Measurements from ENCODE around the gene NCAPG2.
A peak's percentile ranks its signal among the peaks of the same experiment; 100 is the strongest.

The NCAPG2 gene

DNA sequence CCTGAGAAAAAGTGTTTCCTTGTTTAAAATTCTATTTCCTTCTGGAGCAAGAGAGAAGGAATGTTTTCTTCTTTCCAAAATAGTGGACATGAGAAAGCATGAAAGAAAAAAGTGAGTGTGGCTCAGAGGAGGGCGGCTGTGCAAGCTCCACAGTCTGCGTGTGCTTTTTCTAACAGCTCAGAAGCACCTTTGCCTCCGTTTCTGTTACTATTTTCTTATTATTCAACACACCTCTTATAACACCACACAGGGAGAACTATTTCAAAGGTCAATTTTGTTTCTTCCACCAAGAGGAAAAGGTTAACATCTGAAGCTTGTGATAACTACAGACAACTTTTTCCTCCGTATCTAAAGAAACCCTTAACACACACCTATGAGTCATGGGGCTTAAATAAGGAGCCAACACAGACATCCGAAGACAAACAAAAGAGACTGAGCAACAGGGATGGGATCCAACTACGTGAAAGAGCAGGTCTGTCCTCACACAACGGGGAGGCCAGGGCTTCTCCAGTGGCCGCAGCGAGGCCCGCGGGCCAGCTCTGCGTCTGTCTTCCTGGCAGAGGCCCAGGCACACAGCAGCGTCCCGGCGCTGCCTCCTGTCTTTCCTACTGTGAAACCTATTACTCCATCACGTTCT lies 36.2 kb upstream of the NCAPG2 start:
- H3K4me3 ChIP-seq (ENCODE audit: low read length) = no peak overlapping the region
- peak; percentile 33 for DNase-seq (ENCODE audit: low read depth)
- TF ChIP-seq, protein P1, sequence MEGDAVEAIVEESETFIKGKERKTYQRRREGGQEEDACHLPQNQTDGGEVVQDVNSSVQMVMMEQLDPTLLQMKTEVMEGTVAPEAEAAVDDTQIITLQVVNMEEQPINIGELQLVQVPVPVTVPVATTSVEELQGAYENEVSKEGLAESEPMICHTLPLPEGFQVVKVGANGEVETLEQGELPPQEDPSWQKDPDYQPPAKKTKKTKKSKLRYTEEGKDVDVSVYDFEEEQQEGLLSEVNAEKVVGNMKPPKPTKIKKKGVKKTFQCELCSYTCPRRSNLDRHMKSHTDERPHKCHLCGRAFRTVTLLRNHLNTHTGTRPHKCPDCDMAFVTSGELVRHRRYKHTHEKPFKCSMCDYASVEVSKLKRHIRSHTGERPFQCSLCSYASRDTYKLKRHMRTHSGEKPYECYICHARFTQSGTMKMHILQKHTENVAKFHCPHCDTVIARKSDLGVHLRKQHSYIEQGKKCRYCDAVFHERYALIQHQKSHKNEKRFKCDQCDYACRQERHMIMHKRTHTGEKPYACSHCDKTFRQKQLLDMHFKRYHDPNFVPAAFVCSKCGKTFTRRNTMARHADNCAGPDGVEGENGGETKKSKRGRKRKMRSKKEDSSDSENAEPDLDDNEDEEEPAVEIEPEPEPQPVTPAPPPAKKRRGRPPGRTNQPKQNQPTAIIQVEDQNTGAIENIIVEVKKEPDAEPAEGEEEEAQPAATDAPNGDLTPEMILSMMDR (conservative IDR thresholded peaks at IDR 0.05; ENCODE audit: low read depth, low read length) = no peak

DNA sequence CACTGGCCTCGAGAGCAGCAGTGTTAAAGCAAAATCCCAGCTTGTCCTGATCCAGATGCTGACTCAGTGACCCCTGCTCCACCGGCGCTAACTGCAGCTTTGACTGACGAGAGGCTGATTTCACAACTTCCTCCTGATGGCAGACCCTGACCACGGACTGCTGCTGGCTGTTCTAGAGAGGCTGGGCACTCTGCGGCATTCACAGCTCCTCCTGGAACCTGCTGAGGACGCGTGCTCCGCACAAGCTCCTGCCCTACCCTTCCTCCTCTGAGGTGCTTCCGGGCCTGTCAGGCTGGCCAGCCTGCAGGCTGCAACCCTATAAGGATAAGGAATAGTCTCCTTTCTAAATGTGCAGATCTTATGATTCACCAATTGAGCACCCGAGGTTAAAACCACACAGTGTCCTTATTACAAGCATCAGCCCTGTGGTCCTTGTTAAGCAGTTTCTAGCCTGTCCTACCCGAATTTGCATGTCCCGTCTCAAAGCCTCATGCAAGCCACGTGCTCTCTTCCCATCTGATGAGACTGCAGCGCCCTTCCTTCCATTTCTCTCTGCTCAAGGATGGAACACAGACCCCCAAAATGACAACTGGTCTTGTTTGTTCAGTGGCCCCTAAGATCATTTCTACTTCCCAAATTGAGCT lies 35.5 kb upstream of the NCAPG2 start:
- TF ChIP-seq, protein P1 (conservative IDR thresholded peaks at IDR 0.05; ENCODE audit: low read depth, low read length) = no peak
- no peak overlapping the region for H3K4me3 ChIP-seq (ENCODE audit: low read length)

DNA sequence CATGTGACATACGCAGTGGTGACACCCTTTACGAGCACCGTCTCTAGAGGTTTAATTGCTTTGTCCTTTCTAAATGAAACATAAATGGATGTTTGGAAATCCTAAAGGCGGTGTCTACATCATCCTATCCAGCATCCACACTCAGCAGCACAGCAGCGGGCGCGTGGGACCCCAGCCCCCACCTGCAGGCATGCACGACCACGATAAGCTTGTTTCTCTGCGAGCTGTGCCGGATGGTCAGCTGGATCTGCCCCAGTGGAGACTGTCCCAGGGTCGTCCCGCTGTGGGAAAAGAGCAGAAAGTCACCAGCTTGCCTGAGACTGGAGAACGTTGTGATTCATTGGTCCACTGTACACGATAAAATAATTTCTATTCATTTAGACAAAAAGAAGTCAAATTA lies 34.2 kb upstream of the NCAPG2 start:
- no peak for DNase-seq (ENCODE audit: low read depth)
- no peak overlapping the region for H3K4me3 ChIP-seq (ENCODE audit: low read length)
- TF ChIP-seq, protein P1 (conservative IDR thresholded peaks at IDR 0.05; ENCODE audit: low read depth, low read length) = no peak

More for the DNA sequence above, 35.5 kb upstream of the NCAPG2 start:
- DNase-seq (ENCODE audit: low read depth) = peak; percentile 28

DNA sequence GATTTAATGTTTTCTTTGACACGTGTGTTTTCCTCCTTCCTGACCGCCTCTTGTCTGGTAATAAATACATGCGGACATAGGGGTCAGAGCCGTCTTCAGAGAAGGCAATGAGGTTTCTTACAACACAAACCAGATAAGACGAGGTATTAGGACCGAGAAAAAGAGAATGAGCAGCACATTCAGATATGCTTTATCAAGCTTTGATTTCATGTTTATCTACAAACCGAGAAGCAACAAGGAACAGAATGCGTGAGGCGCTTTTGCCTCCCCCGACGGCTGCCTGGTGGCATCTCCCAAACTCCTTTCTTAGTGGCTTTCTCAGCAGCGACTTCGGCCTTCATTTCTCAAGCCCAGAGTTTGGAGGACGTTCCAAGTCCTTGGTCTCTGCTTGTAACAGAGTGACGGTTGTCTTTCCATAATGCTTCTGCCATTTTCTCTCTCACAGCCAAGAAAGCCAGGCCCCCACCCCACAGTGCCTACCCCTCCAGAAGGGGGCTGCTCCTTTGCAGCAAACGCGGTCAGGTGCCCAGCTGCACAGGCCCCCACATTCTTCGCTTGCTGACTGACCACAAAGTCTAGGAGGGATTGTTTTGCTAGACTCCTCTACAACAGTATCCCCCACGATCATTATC lies 32.6 kb upstream of the NCAPG2 start:
- TF ChIP-seq, protein P1 (conservative IDR thresholded peaks at IDR 0.05; ENCODE audit: low read depth, low read length) = no peak
- no peak overlapping the region for H3K4me3 ChIP-seq (ENCODE audit: low read length)
- DNase-seq (ENCODE audit: low read depth) = no peak

DNA sequence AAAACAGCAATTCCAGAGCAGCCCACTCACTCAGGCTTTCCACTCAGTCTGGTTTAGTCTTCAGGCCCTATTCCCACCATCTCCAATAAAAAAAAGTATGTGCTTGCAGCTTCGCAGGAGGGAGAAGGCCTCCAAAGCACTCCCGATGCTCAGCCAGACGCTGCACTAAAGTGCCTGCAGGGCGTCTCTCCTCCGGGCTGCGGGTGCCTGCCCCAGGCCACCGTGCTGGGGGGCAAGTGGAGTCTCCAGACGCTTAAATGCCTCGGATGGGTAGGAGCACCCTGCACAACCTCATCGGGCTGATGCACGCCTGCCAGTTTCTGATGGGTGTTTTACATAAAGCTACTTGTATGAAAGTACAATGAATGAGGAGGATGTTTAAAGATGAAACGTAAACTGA lies 31.3 kb upstream of the NCAPG2 start:
- no peak for DNase-seq (ENCODE audit: low read depth)
- no peak overlapping the region for H3K4me3 ChIP-seq (ENCODE audit: low read length)
- TF ChIP-seq, protein P1 (conservative IDR thresholded peaks at IDR 0.05; ENCODE audit: low read depth, low read length) = no peak

DNA sequence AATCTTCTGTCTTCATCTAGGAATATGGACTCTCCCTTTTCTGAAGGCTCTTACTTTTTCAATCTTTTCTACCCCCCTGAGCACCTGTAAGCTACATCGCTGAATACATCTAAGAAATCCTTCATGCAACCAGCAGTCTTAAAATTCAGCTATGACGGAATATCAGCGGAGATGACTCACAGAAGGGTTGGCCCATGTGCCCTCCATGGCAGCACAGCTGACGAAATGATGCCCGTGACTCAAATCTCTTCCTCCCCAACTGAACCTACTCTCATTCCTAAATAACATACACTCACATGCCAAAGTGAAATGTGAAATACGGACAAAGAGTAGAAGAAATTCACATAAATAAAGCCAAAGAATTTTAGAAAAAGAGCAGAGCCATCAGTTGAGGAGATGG lies 30.3 kb upstream of the NCAPG2 start:
- TF ChIP-seq, protein P1 (conservative IDR thresholded peaks at IDR 0.05; ENCODE audit: low read depth, low read length) = no peak
- no peak overlapping the region for H3K4me3 ChIP-seq (ENCODE audit: low read length)
- no peak for DNase-seq (ENCODE audit: low read depth)

Data from retinal pigment epithelial cell (primary cell).